ENCODE measurements around the gene FUT2. TPM values are rescaled to one million over a fixed set of nuclear protein-coding genes. Genes with fewer than 3 reads are reported as not detected.
A peak's percentile ranks its signal among the peaks of the same experiment; 100 is the strongest.

The FUT2 gene
- total and polyA plus RNA-seq, 2 donors (not counting 1 experiment from before 2014, with no cell fraction given) = not detected

- H3K4me1 Mint-ChIP-seq = peaks cover 21% of the 10 kb centered on the region
- Histone ChIP-seq H3K79me2 (ENCODE audit: control insufficient read depth, insufficient read depth, low read length) (peaks cover 5% of the 10 kb centered on the region), H3K4me2 (replicated peaks; ENCODE audit: low read depth, low read length, poor library complexity, severe bottlenecking) (peak overlapping the region; percentile 97), H3K27ac (ENCODE audit: low read length in 2 of 2) (peak overlapping the region; percentile 67 to 76), H3K36me3 (replicated peaks in 1 of 2; ENCODE audit: control extremely low read depth in 1 of 2, control insufficient read depth in 1 of 2, extremely low read depth in 1 of 2, insufficient read depth in 2 of 2, low read length in 1 of 2) (no peaks in the 10 kb centered on the region), H3K4me1 (ENCODE audit: control insufficient read depth in 2 of 2, insufficient read depth in 2 of 2, low read length in 2 of 2) (peaks cover 14 to 22% of the 10 kb centered on the region in 2 donors), H2AFZ (ENCODE audit: insufficient read depth, low read depth, low read length, poor library complexity, severe bottlenecking) (peak overlapping the region; percentile 96), H4K20me1 (ENCODE audit: control insufficient read depth, insufficient read depth, low read length, poor library complexity, severe bottlenecking) (no peaks in the 10 kb centered on the region), H3K9ac (ENCODE audit: low read length) (peak overlapping the region; percentile 86), H3K4me3 (ENCODE audit: control extremely low read depth in 1 of 5, extremely low read depth in 1 of 5, insufficient read depth in 1 of 5, low read depth in 2 of 5, low read length in 4 of 5) (peak overlapping the region; percentile 39 to 86 (median 74)), H3K27me3 (replicated peaks in 1 of 4; ENCODE audit: control extremely low read depth in 1 of 4, control insufficient read depth in 3 of 4, insufficient read depth in 4 of 4, low read length in 3 of 4) (no peaks in the 10 kb centered on the region), H3K9me3 (ENCODE audit: control extremely low read depth in 1 of 3, control insufficient read depth in 2 of 3, insufficient read depth in 1 of 3, low read length in 2 of 3) (no peaks in the 10 kb centered on the region)
- H3K27me3 Mint-ChIP-seq = no peaks in the 10 kb centered on the region
- peak; percentile 90 for ATAC-seq (ENCODE audit: low read depth)
- intact Hi-C loops (cut with micrococcal nuclease) = loop anchor here (1.0 kb wide), 7 partner anchors 24 to 186 kb away; partner anchors contain the start of genes CA11, NUCB1, RPL18 and SPHK2
- ChIA-PET POLR2A (interaction anchor here (0.6 kb wide), 1 partner anchor 66 kb away, joined by 5 read pairs; no protein-coding TSS in a partner anchor), CTCF (interaction anchor here (1.5 to 1.6 kb wide), 2 partner anchors 19 to 25 kb away, joined by 3 to 5 read pairs; no protein-coding TSS in a partner anchor)
- H3K27ac Mint-ChIP-seq = peak overlapping the region; percentile 82
- peak; percentile 99 for DNase-seq
- TF ChIP-seq EZH2 (IDR thresholded peaks at IDR 0.05; ENCODE audit: borderline replicate concordance, insufficient read depth, low read depth, low read length, poor library complexity, severe bottlenecking) = no peak
- no peaks in the 10 kb centered on the region for H3K9me3 Mint-ChIP-seq (ENCODE audit: insufficient read depth)
- WGBS (ENCODE audit: insufficient coverage) = under 1% methylated on average over 67 of the region's 67 CpGs
- peak overlapping the region; percentile 89 for H3K4me3 Mint-ChIP-seq
Observed at GRCh38 chr19:48713864-48714755, 18.3 kb downstream of the FUT2 start.

GRCh38 chr19:48714759-48715675 is 19.2 kb downstream of the FUT2 start:
- Mint-ChIP-seq H3K4me1 (peaks cover 21% of the 10 kb centered on the region), H3K4me3 (peak overlapping the region; percentile 89), H3K9me3 (ENCODE audit: insufficient read depth) (no peaks in the 10 kb centered on the region), H3K27ac (peak overlapping the region; percentile 82), H3K27me3 (no peaks in the 10 kb centered on the region)
- POLR2A ChIA-PET = no interaction called here
- TF ChIP-seq EZH2 (IDR thresholded peaks at IDR 0.05; ENCODE audit: borderline replicate concordance, insufficient read depth, low read depth, low read length, poor library complexity, severe bottlenecking) = no peak
- TF ChIP-seq CTCF (IDR thresholded peaks at IDR 0.05) = no peak
- peak overlapping the region; percentile 39 to 86 (median 67) for H3K4me3 ChIP-seq (ENCODE audit: control extremely low read depth in 1 of 5, extremely low read depth in 1 of 5, insufficient read depth in 1 of 5, low read depth in 2 of 5, low read length in 4 of 5)
- no peaks in the 10 kb centered on the region for H3K9me3 ChIP-seq (ENCODE audit: control extremely low read depth in 1 of 3, control insufficient read depth in 2 of 3, insufficient read depth in 1 of 3, low read length in 2 of 3)
- no peaks in the 10 kb centered on the region for H3K36me3 ChIP-seq (replicated peaks in 1 of 2; ENCODE audit: control extremely low read depth in 1 of 2, control insufficient read depth in 1 of 2, extremely low read depth in 1 of 2, insufficient read depth in 2 of 2, low read length in 1 of 2)
- WGBS (ENCODE audit: insufficient coverage) = 65% methylated on average over 23 of the region's 26 CpGs
- DNase-seq = no peak
- H3K4me1 ChIP-seq (ENCODE audit: control insufficient read depth in 2 of 2, insufficient read depth in 2 of 2, low read length in 2 of 2) = peaks cover 14 to 22% of the 10 kb centered on the region in 2 donors
- peak overlapping the region; percentile 67 to 76 for H3K27ac ChIP-seq (ENCODE audit: low read length in 2 of 2)
- H3K27me3 ChIP-seq (replicated peaks in 1 of 4; ENCODE audit: control extremely low read depth in 1 of 4, control insufficient read depth in 3 of 4, insufficient read depth in 4 of 4, low read length in 3 of 4) = no peaks in the 10 kb centered on the region
- H3K4me2 ChIP-seq (replicated peaks; ENCODE audit: low read depth, low read length, poor library complexity, severe bottlenecking) = peak overlapping the region; percentile 97
- H3K9ac ChIP-seq (ENCODE audit: low read length) = peak overlapping the region; percentile 86
- CTCF ChIA-PET = interaction anchor here (1.5 to 1.6 kb wide), 3 partner anchors 11 to 24 kb away, joined by 3 to 5 read pairs (median 3); no protein-coding TSS in a partner anchor
- no peak for ATAC-seq (ENCODE audit: low read depth)
- H2AFZ ChIP-seq (ENCODE audit: insufficient read depth, low read depth, low read length, poor library complexity, severe bottlenecking) = peak overlapping the region; percentile 96
- intact Hi-C loops (cut with micrococcal nuclease) = loop anchor here (1.0 kb wide), 7 partner anchors 23 to 185 kb away; partner anchors contain the start of genes CA11, NUCB1, RPL18 and SPHK2
- peaks cover 5% of the 10 kb centered on the region for H3K79me2 ChIP-seq (ENCODE audit: control insufficient read depth, insufficient read depth, low read length)
- H4K20me1 ChIP-seq (ENCODE audit: control insufficient read depth, insufficient read depth, low read length, poor library complexity, severe bottlenecking) = no peaks in the 10 kb centered on the region
